ENCODE data around the gene ZNF652.
"Not testable (repeated sequence)": the region's sequence is repeated elsewhere in the genome, so short reads cannot be mapped to it uniquely, and the experiment has no call there.

The ZNF652 gene

DNA sequence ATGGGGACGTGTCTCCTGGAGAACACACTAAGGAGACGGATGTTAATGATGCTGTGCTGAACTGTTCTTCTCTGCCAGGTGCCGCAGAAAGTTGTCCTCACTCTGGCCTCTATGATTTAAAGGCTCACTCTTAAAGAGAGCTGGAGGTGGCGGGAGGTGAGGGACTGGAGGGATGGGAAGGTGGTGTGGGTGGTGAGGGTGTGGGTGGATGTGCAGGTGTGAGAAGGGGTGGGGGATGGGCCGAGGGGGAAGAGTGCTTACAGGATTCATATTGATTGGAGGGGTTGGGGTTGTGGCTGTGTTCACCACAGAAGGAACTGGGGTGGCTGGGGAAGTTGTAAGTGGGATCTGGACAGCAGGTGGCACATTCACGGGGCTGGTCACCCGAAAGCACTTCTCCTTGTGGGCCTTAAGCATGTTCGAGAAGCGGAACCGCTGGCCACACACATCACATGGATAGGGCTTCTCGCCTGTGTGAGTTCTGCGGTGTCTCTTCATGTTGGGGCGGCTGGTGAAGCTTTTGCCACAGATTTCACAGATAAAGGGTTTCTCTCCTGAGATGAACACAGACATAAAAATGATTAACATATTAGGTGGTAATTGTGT, 63.6 kb downstream of the ZNF652 start:
- DNase-seq: no peak

DNA sequence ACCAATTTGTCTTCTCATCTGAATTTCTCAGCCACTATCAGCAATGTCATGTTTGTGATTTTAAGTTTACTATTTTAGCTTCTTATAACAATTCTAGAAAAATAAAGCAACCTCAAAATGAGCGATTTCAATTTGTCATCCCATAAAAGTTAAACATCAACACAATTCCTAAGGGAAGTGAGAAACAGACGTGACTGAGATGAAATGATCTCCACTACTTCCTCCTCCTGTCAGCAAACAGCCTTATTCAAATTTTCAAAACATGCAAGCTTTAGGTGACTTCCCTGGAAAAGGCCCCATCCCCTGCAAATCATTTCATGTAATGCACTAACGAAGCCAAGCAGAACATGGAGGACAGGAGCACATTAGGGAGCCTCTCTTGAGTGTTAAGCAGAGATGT, 64.9 kb downstream of the ZNF652 start:
- DNase-seq: no peak

DNA sequence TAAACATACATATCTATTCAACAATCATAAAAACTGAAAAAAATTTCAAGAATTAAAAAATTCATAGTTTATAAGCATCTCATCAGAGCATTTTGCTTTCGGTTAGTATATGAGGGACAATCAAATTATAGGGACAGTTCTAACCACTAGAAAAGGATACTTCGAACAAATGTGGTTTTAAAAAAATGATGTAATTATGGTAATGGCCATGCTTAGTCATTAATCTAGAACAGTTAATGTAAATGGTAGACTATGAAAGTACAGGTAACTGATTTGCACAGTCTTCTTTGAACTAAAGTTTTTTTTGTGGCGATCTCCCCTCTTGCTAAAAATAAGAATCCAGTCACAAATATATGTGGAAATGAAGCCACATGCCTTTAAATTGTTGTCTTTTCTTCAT, 67.9 kb downstream of the ZNF652 start:
- DNase-seq: no peak

DNA sequence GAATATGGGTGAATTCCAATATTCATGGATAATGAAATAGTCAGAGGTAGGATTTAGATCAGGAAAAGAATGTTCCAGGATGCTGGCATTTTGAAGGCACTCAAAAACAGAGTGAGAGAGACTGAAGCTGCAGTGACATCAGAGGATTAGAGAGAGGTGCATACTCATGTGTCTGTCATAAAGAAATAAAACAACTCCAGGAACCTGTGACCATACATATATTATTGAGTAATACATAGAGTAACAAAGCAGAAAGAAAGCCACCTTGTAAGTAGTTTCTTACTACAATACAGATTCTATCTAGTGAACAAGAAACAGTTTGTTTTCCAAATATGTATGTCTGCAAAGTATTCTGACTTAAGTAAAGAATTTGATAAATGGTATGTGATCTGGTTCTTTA, 69.1 kb downstream of the ZNF652 start:
- DNase-seq: no peak

DNA sequence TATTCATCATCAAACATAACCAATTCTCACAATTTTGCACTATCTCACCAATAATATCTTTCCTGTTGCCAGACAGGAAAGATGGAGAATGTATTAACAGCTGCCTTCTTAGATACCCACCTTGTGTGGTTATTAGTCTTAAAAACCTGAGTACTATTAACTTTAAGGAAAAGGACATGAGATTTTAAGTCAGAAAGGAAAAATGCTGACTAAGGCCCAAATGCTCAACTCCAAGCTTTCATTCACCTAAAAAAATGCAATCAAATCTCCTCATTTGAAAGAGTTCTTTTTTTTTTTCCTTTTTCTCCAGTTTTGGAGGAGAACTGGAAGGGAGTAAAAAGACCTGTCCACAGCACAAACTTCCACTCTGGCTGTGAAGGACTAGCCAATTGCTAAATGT, 70.1 kb downstream of the ZNF652 start:
- DNase-seq: no peak

DNA sequence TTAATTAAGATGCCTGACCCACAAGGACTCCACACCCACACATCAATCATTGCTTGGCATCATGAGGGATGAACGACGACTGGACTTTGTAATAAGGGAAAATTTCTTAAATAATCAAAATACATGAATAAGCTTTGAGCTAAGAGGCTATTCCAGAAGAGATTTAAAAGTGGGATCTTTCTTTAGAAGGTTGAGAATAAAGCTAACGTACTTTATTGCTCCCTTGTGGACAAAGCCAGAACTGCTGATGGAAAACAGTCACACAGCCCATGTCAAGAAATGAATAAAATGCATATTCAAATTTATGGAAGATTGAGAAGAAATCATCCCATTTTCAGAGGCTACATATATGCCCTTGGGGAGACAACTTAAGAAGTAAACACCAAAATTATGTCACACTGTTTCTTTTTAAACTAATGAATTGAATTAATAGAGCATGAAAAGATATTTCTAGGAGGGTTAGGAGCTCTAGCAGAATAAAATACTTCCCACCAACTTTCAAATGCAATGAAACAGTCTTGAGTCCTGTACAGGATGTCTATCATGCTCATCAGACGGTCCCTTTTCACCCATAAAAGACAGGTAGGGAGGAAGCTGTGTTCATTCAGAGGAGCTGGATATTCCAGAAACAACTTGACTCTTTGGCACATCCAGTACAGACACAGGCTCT, 71.2 kb downstream of the ZNF652 start:
- no peak for DNase-seq

DNA sequence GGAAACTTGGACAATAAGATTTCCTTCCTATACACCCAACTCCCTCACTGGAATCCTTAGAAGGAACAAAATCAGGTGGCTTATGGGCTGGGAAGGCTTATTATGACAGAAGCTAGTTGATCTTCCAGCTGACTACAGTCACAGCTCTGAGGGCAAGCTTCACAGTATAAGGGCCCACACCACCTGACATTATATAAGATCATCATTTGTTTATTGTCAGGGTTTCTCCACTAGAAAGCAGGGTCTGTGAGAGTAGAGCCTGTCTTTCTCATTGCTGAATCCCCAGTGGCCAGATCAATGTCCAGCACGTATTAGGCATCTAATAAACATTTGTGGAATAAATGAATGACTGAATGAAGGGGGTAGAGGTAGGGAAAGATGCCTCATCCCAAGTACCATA, 73.7 kb downstream of the ZNF652 start:
- no peak for DNase-seq

DNA sequence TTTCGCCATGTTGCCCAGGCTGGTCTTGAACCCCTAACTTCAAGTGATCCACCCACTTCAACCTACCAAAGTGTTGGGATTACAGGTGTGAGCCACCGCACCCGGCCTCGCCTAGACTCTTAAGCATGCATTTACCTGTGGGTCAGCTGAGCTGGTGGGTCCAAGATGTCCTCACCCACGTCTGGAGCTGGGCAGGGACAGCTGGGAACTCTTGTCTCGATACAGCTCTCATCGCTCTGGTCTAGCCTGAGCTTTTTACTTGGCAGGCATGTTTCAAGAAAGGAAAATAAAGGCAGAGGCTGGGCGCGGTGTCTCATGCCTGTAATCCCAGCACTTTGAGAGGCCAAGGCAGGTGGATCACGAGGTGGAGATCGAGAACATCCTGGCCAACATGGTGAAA, 74.6 kb downstream of the ZNF652 start:
- DNase-seq: no peak

DNA sequence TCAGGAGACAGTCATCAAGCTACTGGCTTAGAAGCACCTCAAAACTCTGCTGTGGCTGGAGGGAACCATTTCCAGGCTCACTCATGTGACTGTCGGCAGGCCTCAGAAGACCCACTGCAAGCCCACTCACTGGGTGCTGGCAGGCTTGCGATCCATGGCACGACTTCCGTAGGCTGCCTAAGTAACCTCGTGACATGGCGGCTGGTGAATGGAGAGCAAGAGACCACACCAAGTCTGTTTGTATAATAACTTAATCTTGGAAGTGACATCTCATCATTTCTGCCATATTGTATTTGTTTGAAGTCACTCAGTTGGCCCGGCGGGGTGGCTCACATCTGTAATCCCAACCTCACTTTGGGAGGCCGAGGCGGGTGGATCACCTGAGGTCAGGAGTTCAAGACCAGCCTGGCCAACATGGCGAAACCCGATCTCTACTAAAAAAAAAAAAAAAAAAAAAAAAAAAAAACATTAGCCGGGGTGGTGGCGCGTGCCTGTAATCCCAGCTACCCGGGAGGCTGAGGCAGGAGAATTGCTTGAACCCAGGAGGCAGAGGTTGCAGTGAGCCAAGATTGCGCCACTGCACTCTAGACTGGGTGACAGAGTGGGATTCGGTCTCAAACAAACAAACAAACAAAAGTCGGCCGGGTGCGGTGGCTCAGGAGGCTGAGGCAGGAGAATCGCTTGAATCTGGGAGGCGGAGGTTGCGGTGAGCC, 75.6 kb downstream of the ZNF652 start:
- not testable (repeated sequence) for DNase-seq

DNA sequence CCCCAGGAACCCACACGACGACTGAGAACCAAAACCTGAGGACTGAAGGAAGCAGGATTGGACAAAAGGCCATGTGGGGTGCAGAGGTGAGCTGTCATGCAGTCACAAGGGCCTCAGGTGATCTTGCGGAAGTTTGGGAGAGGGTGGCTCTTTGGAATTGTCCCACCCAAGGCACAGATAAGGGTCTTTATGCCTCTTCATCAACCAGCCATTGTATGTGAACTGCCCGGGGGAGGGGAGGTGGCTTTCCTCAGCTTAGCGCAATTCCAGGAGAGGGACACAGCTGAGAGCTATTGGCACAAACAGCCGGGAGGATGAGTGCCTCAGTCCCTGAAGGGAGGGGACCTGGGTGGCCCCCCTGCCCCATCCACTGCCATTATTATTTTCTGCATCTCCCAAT, 76.3 kb downstream of the ZNF652 start:
- no peak for DNase-seq

DNA sequence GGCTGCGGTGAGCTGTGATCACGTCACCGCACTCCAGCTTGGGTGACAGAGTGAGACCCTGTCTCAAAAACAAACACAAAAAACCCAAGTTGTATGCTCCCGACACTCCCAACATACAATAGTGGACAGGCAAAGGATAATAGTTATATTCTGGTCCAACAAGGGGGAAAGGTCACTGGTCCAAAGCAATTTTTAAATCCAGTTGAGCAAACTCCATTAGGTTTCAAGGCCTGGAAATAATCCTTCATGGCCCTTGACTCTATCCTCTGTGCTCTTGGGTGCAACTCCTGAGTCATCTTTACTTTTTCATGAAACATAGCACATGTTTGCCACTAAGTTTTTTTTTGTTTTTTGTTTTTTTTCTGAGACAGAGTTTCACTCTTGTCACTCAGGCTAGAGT, 81.1 kb downstream of the ZNF652 start:
- no peak for DNase-seq

DNA sequence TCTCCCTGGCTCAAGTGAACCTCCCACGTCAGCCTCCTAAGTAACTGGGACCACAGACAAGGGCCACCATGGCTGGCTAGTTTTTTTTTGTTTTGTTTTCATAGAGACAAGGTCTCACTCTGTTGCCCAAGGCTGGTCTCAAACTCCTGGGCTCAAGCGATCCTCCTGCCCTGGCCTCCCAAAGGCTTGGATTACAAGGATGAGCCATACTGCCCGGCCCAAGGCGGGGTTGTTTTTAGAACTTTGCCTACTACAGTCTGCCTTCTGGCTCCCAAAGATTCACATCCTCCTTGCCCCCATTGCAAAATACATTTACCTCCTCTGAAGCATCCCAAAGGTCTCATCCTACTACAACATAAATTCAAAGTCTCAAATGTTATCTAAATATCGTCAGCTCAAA, 82.0 kb downstream of the ZNF652 start:
- DNase-seq: no peak

DNA sequence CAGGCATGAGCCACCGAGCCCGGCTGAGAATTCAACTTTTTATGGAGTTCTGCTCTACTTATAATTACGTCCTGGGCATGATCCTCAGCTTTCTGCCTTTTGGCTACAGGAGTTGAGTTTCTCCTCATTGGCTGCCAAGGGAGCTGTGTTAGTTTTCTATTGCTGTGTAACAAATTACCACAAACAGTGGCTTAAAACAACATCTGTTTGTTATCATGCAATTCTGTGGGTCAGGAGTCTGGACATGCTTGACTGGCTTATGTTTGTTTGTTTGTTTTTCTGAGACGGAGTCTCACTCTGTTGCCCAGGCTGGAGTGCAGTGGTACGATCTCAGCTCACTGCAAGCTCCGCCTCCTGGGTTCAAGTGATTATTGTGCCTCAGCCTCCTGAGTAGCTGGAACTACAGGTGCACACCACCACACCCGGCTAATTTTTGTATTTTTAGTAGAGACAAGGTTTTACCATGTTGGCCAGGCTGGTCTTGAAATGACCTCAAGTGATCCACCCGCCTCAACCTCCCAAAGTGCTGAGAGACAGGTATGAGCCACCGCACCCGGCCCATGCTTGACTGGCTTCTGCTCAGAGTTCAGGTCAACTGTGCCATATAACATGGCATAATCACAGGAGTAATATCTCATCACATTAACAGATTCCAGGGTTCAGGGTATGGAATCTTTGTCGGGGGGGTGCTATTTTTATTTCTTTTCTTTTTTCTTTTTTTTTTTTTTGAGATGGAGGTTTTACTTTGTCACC, 82.6 kb downstream of the ZNF652 start:
- DNase-seq: not testable (repeated sequence)

DNA sequence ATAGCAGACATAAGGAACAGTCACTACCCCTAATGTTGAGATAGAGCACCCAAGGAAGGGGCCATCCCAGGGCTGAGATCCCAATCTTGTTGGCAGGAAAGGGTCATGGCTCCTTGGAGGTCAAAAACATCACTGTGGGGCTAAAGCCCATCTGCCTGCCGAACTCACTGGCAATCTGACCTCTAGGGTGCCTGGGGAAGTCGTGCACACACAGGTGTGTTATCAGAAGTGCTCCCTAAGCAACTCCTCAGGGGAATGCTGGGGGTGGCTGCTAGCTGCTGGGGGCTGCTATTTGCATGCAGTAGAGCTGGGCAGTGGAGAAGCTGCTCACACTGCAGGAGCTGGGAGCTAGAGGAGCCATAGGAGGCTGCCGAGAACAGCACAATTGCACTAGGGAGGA, 84.0 kb downstream of the ZNF652 start:
- no peak for DNase-seq

DNA sequence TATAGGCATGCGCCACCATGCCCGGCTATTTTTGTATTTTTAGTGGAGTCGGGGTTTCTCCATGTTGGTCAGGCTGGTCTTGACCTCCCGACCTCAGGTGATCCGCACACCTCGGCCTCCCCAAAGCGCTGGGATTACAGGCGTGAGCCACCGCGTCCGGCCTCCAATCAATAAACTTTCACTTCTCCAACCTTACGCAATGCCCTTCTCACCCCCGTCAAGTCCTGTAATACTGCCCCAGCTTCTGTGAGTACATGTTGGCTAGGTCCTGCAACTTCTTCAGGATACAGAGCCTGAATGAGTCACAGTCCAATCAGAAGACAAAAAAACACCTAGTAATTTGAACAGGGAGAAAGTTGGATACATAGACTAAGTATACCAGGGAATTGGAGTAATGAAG, 84.4 kb downstream of the ZNF652 start:
- DNase-seq: no peak

DNA sequence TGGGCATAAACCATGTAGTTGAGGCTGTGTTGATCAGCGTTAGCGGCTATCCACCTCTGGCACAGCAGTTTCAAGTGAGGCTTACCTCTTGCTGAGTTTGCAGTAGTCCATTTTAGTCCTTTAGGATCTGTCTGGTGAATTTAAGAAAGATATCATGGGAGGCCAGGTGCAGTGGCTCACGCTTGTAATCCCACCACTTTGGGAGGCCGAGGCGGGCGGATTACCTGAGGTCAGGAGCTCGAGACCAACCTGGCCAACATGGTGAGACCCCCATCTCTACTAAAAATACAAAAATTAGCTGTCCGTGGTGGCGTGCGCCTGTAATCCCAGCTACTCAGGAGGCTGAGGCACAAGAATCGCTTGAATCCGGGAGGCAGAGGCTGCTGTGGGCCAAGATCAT, 86.1 kb downstream of the ZNF652 start:
- not testable (repeated sequence) for DNase-seq

DNA sequence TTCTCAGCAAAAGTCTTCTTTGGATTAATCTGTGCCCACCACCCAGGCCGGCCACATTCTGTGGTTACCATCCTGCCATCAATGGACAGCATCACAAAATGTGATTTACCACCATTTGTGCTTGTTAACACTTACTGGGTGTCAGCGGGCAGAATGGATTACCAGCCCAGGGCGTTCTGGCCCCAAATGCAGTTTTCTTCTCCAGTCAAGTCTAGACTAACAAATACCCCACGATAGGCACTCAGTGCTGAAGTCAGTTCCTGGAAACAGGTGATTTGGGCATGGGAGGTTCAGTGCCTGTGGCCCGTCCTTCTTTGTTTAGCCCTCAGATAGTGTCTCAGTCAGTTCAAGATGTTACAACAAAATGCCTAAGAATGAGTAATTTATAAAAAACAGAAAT, 92.7 kb downstream of the ZNF652 start:
- no peak for DNase-seq

DNA sequence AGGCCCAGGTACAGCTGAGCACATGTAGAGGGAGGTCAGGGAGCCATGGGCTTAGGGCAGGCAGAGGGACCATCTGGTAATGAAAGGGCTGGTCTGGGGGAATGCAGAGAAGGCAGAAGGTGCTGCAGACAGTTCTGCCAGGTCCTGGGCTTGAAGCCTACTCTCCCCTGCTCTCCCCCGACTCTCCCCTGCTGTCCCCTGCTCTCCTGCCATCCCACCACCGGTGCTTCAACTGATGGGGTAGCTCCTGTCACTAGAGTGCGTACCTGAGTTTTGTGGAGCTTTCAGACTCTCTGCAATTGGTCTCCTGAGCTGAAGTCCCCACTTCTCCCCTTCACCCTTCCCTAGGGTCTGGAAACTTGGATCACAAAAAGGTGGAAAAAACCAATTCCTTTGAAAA, 94.1 kb downstream of the ZNF652 start:
- DNase-seq: no peak

DNA sequence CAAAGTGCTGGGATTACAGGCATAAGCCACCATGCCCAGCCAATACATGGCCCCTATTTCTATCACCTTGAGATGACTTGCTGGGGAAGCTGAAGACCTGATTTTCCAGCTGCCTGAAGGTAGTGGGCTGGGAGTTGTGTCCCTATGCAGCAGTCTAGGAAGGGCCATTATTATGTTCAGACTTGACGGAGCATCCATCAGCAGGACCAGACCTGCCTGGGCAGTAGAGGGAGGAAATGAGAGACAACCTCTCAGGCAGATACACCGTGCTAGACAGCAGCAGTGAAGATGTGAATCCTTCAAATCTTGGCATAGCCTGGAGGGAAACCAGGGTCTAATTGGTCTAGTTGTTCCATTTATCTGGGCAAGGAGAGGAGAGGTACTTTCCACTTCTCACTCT, 95.8 kb downstream of the ZNF652 start:
- no peak for DNase-seq

DNA sequence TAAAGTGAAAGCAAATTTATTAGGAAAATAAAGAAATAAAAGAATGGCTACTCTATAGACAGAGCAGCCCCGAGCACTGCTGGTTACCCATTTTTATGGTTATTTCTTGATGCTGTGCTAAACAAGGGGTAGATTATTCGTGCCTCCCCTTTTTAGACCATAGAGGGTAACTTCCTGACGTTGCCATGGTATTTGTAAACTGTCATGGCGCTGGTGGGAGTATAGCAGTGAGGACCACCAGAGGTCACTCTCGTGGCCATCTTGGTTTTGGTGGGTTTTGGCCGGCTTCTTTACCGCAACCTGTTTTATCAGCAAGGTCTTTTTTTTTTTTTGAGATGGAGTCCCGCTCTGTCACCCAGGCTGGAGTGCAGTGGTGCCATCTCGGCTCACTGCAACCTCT, 100.5 kb downstream of the ZNF652 start:
- not testable (repeated sequence) for DNase-seq

DNA sequence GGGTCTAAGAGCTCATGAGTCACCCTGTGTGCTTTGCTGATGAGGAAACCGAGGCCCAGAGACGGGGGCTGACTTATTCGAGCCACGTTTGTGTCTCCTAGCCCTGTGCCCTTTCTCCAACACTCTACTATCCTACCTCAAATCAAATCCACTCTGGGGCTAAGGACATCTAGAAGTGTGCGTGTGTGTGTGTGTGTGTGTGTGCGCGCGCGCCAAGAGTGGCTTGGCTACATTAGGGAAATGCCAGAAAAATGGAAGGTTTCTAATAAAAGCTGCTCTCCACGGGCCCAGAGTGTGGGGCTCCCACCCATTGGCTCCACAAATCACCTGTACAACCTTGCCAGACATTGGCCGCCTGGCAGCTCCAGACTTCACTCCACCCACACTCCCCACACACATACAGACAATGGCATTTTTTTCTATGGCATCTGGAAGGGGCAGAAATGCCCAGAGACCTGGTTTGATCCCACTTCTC, 101.2 kb downstream of the ZNF652 start:
- no peak for DNase-seq

DNA sequence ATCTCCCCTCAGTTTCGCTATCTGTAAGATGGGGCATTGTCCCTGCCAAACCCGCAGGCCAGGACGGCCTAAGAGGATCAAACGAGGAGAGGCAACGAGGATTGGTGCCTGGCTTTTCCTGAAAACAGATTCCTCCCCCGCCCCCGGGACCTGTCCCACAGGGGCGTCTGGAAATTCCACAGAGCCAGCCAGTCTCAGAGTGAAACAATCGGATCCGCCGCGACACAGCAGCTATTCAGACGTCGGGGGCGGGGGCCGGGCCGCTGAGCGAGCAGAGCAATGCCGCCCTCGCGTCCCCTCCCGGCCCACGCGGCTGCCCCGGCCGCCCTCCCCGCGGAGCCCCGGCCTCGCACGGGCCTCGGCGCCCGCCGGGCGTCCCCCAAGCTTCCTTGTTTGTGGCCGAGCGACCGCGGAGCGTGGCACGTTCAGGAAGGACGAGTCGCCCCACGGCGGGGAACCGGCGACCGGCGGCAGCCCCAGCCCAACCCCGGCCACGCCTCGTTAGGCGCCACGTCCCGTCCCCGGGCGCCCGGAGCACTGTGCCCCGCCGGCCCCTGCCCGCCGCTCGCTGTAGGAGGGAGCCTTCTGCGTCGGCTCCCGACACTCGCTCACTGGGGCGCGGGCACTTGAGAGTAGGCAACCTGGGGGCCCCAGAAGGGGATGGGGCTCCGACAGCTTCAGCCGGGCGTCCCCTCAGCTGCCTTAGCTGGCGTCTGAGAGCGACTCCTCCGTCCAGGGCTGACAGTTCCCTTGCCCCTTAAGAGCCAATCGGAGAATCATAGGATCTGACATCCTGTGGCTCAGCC, 101.8 kb downstream of the ZNF652 start:
- no peak for DNase-seq

DNA sequence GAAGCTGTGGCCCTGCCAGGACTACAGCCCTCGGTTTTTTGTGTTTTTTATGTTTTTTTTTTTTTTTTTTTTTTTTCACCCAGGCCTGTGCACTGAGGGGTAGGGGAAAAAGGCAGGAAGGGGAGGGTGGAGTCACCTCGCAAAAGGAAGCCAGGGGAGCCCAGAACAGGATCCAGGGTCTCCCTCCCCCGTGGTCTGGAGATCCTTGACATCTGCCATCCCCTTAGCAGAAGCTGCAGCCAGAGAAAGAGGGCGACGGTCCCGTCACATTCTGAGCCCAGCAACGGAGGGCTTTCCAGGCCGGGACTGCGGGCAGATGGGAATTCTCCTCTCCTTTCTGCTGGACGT, 102.4 kb downstream of the ZNF652 start:
- no peak for DNase-seq
